ENCODE data around the gene VEGFC.

The VEGFC gene

GRCh38 chr4:176794651-176795050 is 1.9 kb upstream of the VEGFC start:
- Mint-ChIP-seq H3K27me3 (ENCODE audit: low read depth, poor library complexity) (peaks cover 53% of the 10 kb centered on the region), H3K9me3 (no peaks in the 10 kb centered on the region), H3K4me1 (peaks cover 7% of the 10 kb centered on the region), H3K36me3 (ENCODE audit: low read depth) (no peaks in the 10 kb centered on the region), H3K27ac (no peak overlapping the region), H3K4me3 (no peak overlapping the region)
- DNase-seq: no peak
- TF ChIP-seq CTCF (IDR thresholded peaks at IDR 0.05): no peak

GRCh38 chr4:176794151-176794550 is 1.4 kb upstream of the VEGFC start:
- Mint-ChIP-seq H3K27ac (no peak overlapping the region), H3K9me3 (no peaks in the 10 kb centered on the region), H3K4me3 (peak overlapping the region; percentile 39), H3K4me1 (peaks cover 7% of the 10 kb centered on the region), H3K27me3 (ENCODE audit: low read depth, poor library complexity) (peaks cover 53% of the 10 kb centered on the region), H3K36me3 (ENCODE audit: low read depth) (no peaks in the 10 kb centered on the region)
- no peak for TF ChIP-seq CTCF (IDR thresholded peaks at IDR 0.05)
- no peak for DNase-seq

GRCh38 chr4:176793060-176793605 is 411 bp upstream of the VEGFC start:
- peaks cover 7% of the 10 kb centered on the region for H3K4me1 Mint-ChIP-seq
- no peak overlapping the region for H3K27ac Mint-ChIP-seq
- peak overlapping the region; percentile 83 for H3K4me3 Mint-ChIP-seq
- TF ChIP-seq CTCF (IDR thresholded peaks at IDR 0.05): no peak
- DNase-seq: no peak
- no peaks in the 10 kb centered on the region for H3K36me3 Mint-ChIP-seq (ENCODE audit: low read depth)
- H3K9me3 Mint-ChIP-seq: no peaks in the 10 kb centered on the region
- peaks cover 54% of the 10 kb centered on the region for H3K27me3 Mint-ChIP-seq (ENCODE audit: low read depth, poor library complexity)

GRCh38 chr4:176791591-176792325 is 964 bp downstream of the VEGFC start:
- Mint-ChIP-seq H3K36me3 (ENCODE audit: low read depth) (no peaks in the 10 kb centered on the region), H3K4me3 (peak overlapping the region; percentile 83), H3K9me3 (no peaks in the 10 kb centered on the region), H3K4me1 (peaks cover 7% of the 10 kb centered on the region), H3K27me3 (ENCODE audit: low read depth, poor library complexity) (peaks cover 51% of the 10 kb centered on the region), H3K27ac (no peak overlapping the region)
- peak; percentile 61 for DNase-seq
- no peak for TF ChIP-seq CTCF (IDR thresholded peaks at IDR 0.05)

GRCh38 chr4:176790398-176790797 is 2.3 kb downstream of the VEGFC start:
- no peaks in the 10 kb centered on the region for H3K36me3 Mint-ChIP-seq (ENCODE audit: low read depth)
- H3K27ac Mint-ChIP-seq: no peak overlapping the region
- DNase-seq: no peak
- H3K4me3 Mint-ChIP-seq: no peak overlapping the region
- H3K9me3 Mint-ChIP-seq: no peaks in the 10 kb centered on the region
- TF ChIP-seq CTCF (IDR thresholded peaks at IDR 0.05): no peak
- peaks cover 49% of the 10 kb centered on the region for H3K27me3 Mint-ChIP-seq (ENCODE audit: low read depth, poor library complexity)
- peaks cover 7% of the 10 kb centered on the region for H3K4me1 Mint-ChIP-seq

- H3K4me1 Mint-ChIP-seq: peaks cover 7% of the 10 kb centered on the region
- TF ChIP-seq CTCF (IDR thresholded peaks at IDR 0.05): peak; percentile 66
- H3K4me3 Mint-ChIP-seq: no peak overlapping the region
- H3K36me3 Mint-ChIP-seq (ENCODE audit: low read depth): no peaks in the 10 kb centered on the region
- DNase-seq: no peak
- H3K9me3 Mint-ChIP-seq: no peaks in the 10 kb centered on the region
- peaks cover 45% of the 10 kb centered on the region for H3K27me3 Mint-ChIP-seq (ENCODE audit: low read depth, poor library complexity)
- no peak overlapping the region for H3K27ac Mint-ChIP-seq
These were observed 2.8 kb downstream of the VEGFC start for GRCh38 chr4:176789955-176790354.
